Coronary artery (tissue), 2 donors: ENCODE measurements around the gene EFHD2.

Source experiments
- DNase-seq: peaks from one replicate; pipeline ENCODE4 v3.0.0-alpha.2; 2017; ENCODE audit warnings: low spot score
- H3K27ac ChIP-seq, 2 donors: fragments of 200-600 bp; sonication (generic); one replicate each; pipeline ENCODE4 v1.5.1; 2016 to 2019
- H3K4me3 ChIP-seq: fragments of 200-600 bp; sonication (generic); 2 replicates; pipeline ENCODE4 v1.5.1; 2016; ENCODE audit warnings: mild to moderate bottlenecking, moderate library complexity
- CTCF ChIP-seq: fragments of 200-600 bp; sonication (generic); IDR thresholded peaks from one replicate; pipeline ENCODE4 v1.5.1; 2019; ENCODE audit warnings: antibody characterized with exemption

EFHD2 gene

GRCh38 chr1:15476927-15477326 is 67.2 kb downstream of the EFHD2 start:
- no peak overlapping the region for H3K27ac ChIP-seq
- no peak for TF ChIP-seq CTCF
- DNase-seq = no peak
- no peak overlapping the region for H3K4me3 ChIP-seq

GRCh38 chr1:15477646-15478212 is 68.0 kb downstream of the EFHD2 start:
- DNase-seq = no peak
- H3K4me3 ChIP-seq = no peak overlapping the region
- no peak overlapping the region for H3K27ac ChIP-seq
- TF ChIP-seq CTCF = no peak
